ENCODE measurements around the gene NR2F1-AS1. TPM values are rescaled to one million over a fixed set of nuclear protein-coding genes. Genes with fewer than 3 reads are reported as not detected.

The NR2F1-AS1 gene
- total and polyA plus RNA-seq, 4 donors, result 2.0 to 4.0 (median 2.1) TPM

- no peak for TF ChIP-seq REST (IDR thresholded peaks at IDR 0.05)
- TF ChIP-seq YY1 (IDR thresholded peaks at IDR 0.05), result no peak
- TF ChIP-seq, protein P1, sequence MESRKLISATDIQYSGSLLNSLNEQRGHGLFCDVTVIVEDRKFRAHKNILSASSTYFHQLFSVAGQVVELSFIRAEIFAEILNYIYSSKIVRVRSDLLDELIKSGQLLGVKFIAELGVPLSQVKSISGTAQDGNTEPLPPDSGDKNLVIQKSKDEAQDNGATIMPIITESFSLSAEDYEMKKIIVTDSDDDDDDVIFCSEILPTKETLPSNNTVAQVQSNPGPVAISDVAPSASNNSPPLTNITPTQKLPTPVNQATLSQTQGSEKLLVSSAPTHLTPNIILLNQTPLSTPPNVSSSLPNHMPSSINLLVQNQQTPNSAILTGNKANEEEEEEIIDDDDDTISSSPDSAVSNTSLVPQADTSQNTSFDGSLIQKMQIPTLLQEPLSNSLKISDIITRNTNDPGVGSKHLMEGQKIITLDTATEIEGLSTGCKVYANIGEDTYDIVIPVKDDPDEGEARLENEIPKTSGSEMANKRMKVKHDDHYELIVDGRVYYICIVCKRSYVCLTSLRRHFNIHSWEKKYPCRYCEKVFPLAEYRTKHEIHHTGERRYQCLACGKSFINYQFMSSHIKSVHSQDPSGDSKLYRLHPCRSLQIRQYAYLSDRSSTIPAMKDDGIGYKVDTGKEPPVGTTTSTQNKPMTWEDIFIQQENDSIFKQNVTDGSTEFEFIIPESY (IDR thresholded peaks at IDR 0.05), result no peak
- TF ChIP-seq, protein P2, sequence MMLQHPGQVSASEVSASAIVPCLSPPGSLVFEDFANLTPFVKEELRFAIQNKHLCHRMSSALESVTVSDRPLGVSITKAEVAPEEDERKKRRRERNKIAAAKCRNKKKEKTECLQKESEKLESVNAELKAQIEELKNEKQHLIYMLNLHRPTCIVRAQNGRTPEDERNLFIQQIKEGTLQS (IDR thresholded peaks at IDR 0.05), result no peak
Measured at GRCh38 chr5:93594591-93595419, 13.8 kb upstream of the NR2F1-AS1 start (continued).

GRCh38 chr5:93593476-93594131 lies 12.6 kb upstream of the NR2F1-AS1 start:
- no peak for DNase-seq (ENCODE audit: low spot score)
- H3K4me1 ChIP-seq (ENCODE audit: control insufficient read depth in 4 of 4, insufficient read depth in 4 of 4, low read length in 3 of 4), result peaks cover 0 to 5% (median 1%) of the 10 kb centered on the region in 4 donors
- TF ChIP-seq FOXA2 (IDR thresholded peaks at IDR 0.05) (no peak), YY1 (IDR thresholded peaks at IDR 0.05) (no peak), RXRA (IDR thresholded peaks at IDR 0.05) (no peak), EGR1 (IDR thresholded peaks at IDR 0.05; ENCODE audit: low read depth in 2 of 2) (no peak), SP1 (IDR thresholded peaks at IDR 0.05) (no peak), NR2F2 (IDR thresholded peaks at IDR 0.05) (no peak), REST (IDR thresholded peaks at IDR 0.05) (no peak), FOXA1 (IDR thresholded peaks at IDR 0.05) (no peak), HNF4A (conservative IDR thresholded peaks at IDR 0.05) (no peak), JUND (IDR thresholded peaks at IDR 0.05) (no peak), GABPA (IDR thresholded peaks at IDR 0.05 in 1 of 2, conservative IDR thresholded peaks at IDR 0.05 in 1 of 2) (no peak)
- TF ChIP-seq, protein P2 (IDR thresholded peaks at IDR 0.05), result no peak
- TF ChIP-seq, protein P3, sequence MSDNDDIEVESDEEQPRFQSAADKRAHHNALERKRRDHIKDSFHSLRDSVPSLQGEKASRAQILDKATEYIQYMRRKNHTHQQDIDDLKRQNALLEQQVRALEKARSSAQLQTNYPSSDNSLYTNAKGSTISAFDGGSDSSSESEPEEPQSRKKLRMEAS (IDR thresholded peaks at IDR 0.05), result no peak
- H3K36me3 ChIP-seq (ENCODE audit: control insufficient read depth in 4 of 4, insufficient read depth in 3 of 4, low read depth in 1 of 4, low read length in 3 of 4), result no peaks in the 10 kb centered on the region
- H3K4me3 ChIP-seq (ENCODE audit: low read depth in 1 of 3, low read length in 3 of 3), result no peak overlapping the region
- H3K9me3 ChIP-seq (ENCODE audit: control insufficient read depth in 4 of 4, low read length in 3 of 4), result no peaks in the 10 kb centered on the region
- H3K9ac ChIP-seq (ENCODE audit: low read depth in 1 of 2, low read length in 2 of 2), result no peak overlapping the region
- 70% methylated on average over 30 of the region's 30 CpGs for WGBS
- H3K27me3 ChIP-seq (ENCODE audit: control insufficient read depth in 4 of 4, insufficient read depth in 4 of 4, low read length in 3 of 4), result peaks cover 0 to 7% (median 2%) of the 10 kb centered on the region in 4 donors
- H3K27ac ChIP-seq (ENCODE audit: low read depth in 1 of 2, low read length in 2 of 2), result no peak overlapping the region
